GM10847 (cell line): ENCODE data around the gene TMEM132D.

Experiments
- POLR2A ChIP-seq: IDR thresholded peaks from 2 replicates; pipeline ENCODE4 v1.6.1; 2011; ENCODE audit not compliant: insufficient read length; ENCODE audit errors: extremely low read depth

The TMEM132D gene

GRCh38 chr12:129844662-129845220, 59.1 kb downstream of the TMEM132D start:
- TF ChIP-seq POLR2A, result no peak

GRCh38 chr12:129841251-129841650, 62.6 kb downstream of the TMEM132D start:
- TF ChIP-seq POLR2A, result no peak

- no peak for TF ChIP-seq POLR2A
Measured at GRCh38 chr12:129840145-129840884, 63.5 kb downstream of the TMEM132D start.

GRCh38 chr12:129839679-129840078, 64.1 kb downstream of the TMEM132D start:
- no peak for TF ChIP-seq POLR2A

GRCh38 chr12:129831294-129831693, 72.5 kb downstream of the TMEM132D start:
- no peak for TF ChIP-seq POLR2A

- no peak for TF ChIP-seq POLR2A
Measured at GRCh38 chr12:129830796-129831195, 73.0 kb downstream of the TMEM132D start.

- TF ChIP-seq POLR2A, result no peak
Measured at GRCh38 chr12:129827866-129828384, 75.9 kb downstream of the TMEM132D start.

GRCh38 chr12:129827102-129827865, 76.5 kb downstream of the TMEM132D start:
- no peak for TF ChIP-seq POLR2A

GRCh38 chr12:129826273-129826672, 77.6 kb downstream of the TMEM132D start:
- TF ChIP-seq POLR2A, result no peak

- TF ChIP-seq POLR2A, result no peak
Measured at GRCh38 chr12:129825316-129825715, 78.5 kb downstream of the TMEM132D start.

GRCh38 chr12:129821964-129822363, 81.9 kb downstream of the TMEM132D start:
- no peak for TF ChIP-seq POLR2A

- TF ChIP-seq POLR2A, result no peak
Measured at GRCh38 chr12:129819391-129819790, 84.4 kb downstream of the TMEM132D start.

GRCh38 chr12:129815846-129816245, 88.0 kb downstream of the TMEM132D start:
- TF ChIP-seq POLR2A, result no peak

GRCh38 chr12:129811963-129812362, 91.9 kb downstream of the TMEM132D start:
- no peak for TF ChIP-seq POLR2A

- no peak for TF ChIP-seq POLR2A
Measured at GRCh38 chr12:129807136-129807535, 96.7 kb downstream of the TMEM132D start.

GRCh38 chr12:129791396-129791795, 112.4 kb downstream of the TMEM132D start:
- TF ChIP-seq POLR2A, result no peak
